Esophagus muscularis mucosa (tissue), 4 donors: ENCODE data around the gene METTL16. TPM values are rescaled to one million over a fixed set of nuclear protein-coding genes. Genes with fewer than 3 reads are reported as not detected.
"Not testable (repeated sequence)": the region's sequence is repeated elsewhere in the genome, so short reads cannot be mapped to it uniquely, and the experiment has no call there.

Experiments
- DNase-seq: peaks from one replicate; pipeline ENCODE4 v3.0.0-alpha.2; 2017; ENCODE audit errors: extremely low spot score
- H3K27ac ChIP-seq, 4 donors: fragments of 200-600 bp; sonication (generic); replicated peaks in 1 of 4; 1 replicate in 3 of 4; 2 replicates in 1 of 4; pipeline ENCODE4 v1.5.1; 2016 to 2019; ENCODE audit warnings: mild to moderate bottlenecking in 1 of 4
- H3K27me3 ChIP-seq, 4 donors: fragments of 200-600 bp; sonication (generic); one replicate each; pipeline versions ENCODE4 v1.5.1 to v1.6.0; 2016 to 2019
- H3K36me3 ChIP-seq, 4 donors: fragments of 200-600 bp; sonication (generic); one replicate each; pipeline ENCODE4 v1.5.1; 2016 to 2019
- H3K4me1 ChIP-seq, 4 donors: fragments of 200-600 bp; sonication (generic); one replicate each; pipeline ENCODE4 v1.5.1; 2016 to 2019
- H3K4me3 ChIP-seq, 4 donors: fragments of 200-600 bp; sonication (generic); 1 replicate in 2 of 4; 2 replicates in 2 of 4; pipeline ENCODE4 v1.5.1; 2016 to 2019; ENCODE audit warnings: mild to moderate bottlenecking in 4 of 4, moderate library complexity in 1 of 4
- H3K9me3 ChIP-seq, 4 donors: fragments of 200-600 bp; sonication (generic); 1 replicate in 3 of 4; 2 replicates in 1 of 4; pipeline ENCODE4 v1.5.1; 2016 to 2019
- CTCF ChIP-seq, 3 experiments: fragments of 200-600 bp in 2 of 3; fragments of 450-650 bp in 1 of 3; sonication (generic) in 2 of 3; IDR thresholded peaks; one replicate each; pipeline ENCODE4 v1.5.1; 2017 to 2019; ENCODE audit warnings: antibody characterized with exemption in 3 of 3, mild to moderate bottlenecking in 2 of 3, moderate library complexity in 1 of 3
- EP300 ChIP-seq: sonication (generic); formaldehyde crosslinking; IDR thresholded peaks from one replicate; pipeline ENCODE4 v1.6.1; 2017; ENCODE audit warnings: antibody characterized with exemption
- POLR2A ChIP-seq: fragments of 450-650 bp; IDR thresholded peaks from one replicate; pipeline ENCODE4 v1.6.1; 2017; ENCODE audit warnings: antibody characterized with exemption, moderate library complexity, mild to moderate bottlenecking, low read depth
- POLR2AphosphoS5 ChIP-seq, 2 donors: sonication (generic); formaldehyde crosslinking; IDR thresholded peaks; one replicate each; pipeline ENCODE4 v1.6.1; 2017; ENCODE audit warnings: antibody characterized with exemption in 2 of 2
- WGBS: methylation state at CpG from one replicate; pipeline ENCODE4 v1.1.5; 2018; 5-methylcytosine and 5-hydroxymethylcytosine counted together
- intact Hi-C: fragments of 100-400 bp; cut with DNase I; formaldehyde crosslinking; loops from one replicate; pipeline ENCODE4 v1.15.1; 2023
- total RNA-seq, 4 donors: library from RNA; depleted of rRNA; stranded (reverse); fragments of >200 nt; gene quantifications; one replicate each; pipeline versions ENCODE4 v1.1.0 to v1.2.1, GENCODE V29; 2016

The METTL16 gene
- total RNA-seq, 4 donors from 2014 or later: 18.9 to 28.8 (median 24.5) TPM

- H3K36me3 ChIP-seq: peaks cover 12 to 40% (median 36%) of the 10 kb centered on the region in 4 donors
- H3K9me3 ChIP-seq: no peaks in the 10 kb centered on the region
- H3K4me1 ChIP-seq: no peaks in the 10 kb centered on the region
- H3K27me3 ChIP-seq: no peaks in the 10 kb centered on the region
- no peak overlapping the region for H3K4me3 ChIP-seq
- 44% methylated on average over 3 of the region's 3 CpGs for WGBS
- DNase-seq: no peak
- TF ChIP-seq POLR2A: no peak
- TF ChIP-seq CTCF (IDR thresholded peaks at IDR 0.05): no peak
- no peak for TF ChIP-seq POLR2AphosphoS5 (IDR thresholded peaks at IDR 0.05)
- no peak for TF ChIP-seq EP300
- H3K27ac ChIP-seq: no peak overlapping the region
- intact Hi-C loops: no loop called here
Observed at GRCh38 chr17:2442166-2442565, 69.5 kb downstream of the METTL16 start.

DNA sequence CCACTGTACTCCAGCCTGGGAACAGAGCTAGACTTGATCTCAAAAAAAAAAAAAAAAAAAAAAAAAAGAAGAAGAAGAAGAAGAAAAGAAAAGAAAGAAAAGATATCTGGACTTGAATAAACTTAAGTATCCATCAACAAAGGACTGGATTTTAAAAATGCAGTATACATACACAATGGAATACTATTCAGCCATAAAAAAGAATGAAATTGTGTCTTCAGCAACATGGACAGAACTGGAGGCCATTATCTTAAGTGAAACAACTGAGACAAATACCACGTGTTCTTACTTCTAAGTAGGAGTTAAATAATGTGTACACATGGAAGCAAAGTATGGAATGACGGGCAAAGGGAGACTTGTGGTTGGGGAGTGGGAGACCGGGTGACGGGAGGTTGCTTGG, 70.8 kb downstream of the METTL16 start:
- TF ChIP-seq CTCF (IDR thresholded peaks at IDR 0.05) (no peak), POLR2AphosphoS5 (IDR thresholded peaks at IDR 0.05) (no peak), POLR2A (no peak)

DNA sequence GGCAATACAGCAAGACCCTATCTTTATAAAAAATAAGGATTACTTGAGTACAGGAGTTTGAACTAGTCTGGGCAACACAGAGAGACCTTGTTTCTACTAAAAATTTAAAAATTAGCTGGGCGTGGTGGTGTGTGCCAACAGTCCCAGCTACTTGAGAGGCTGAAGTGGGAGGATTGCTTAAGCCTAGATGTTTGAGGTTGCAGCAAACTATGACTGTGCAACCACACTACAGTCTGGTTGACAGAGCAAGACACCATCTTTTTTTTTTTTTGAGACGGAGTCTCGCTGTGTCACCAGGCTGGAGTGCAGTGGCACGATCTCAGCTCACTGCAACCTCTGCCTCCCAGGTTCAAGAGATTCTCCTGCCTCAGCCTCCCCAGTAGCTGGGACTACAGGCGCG, 71.7 kb downstream of the METTL16 start:
- WGBS: 96% methylated on average over 6 of the region's 6 CpGs

More for the DNA sequence above, 70.8 kb downstream of the METTL16 start:
- H3K4me3 ChIP-seq: no peak overlapping the region
- peaks cover 20 to 53% (median 49%) of the 10 kb centered on the region in 4 donors for H3K36me3 ChIP-seq
- H3K4me1 ChIP-seq: no peaks in the 10 kb centered on the region
- H3K9me3 ChIP-seq: no peaks in the 10 kb centered on the region
- no peak overlapping the region for H3K27ac ChIP-seq
- intact Hi-C loops: no loop called here
- 97% methylated on average over 4 of the region's 4 CpGs for WGBS
- H3K27me3 ChIP-seq: no peaks in the 10 kb centered on the region
- no peak for DNase-seq

GRCh38 chr17:2438823-2439222, 72.9 kb downstream of the METTL16 start:
- WGBS: 84% methylated on average over 6 of the region's 6 CpGs
- Histone ChIP-seq H3K36me3 (peaks cover 23 to 72% (median 53%) of the 10 kb centered on the region in 4 donors), H3K4me1 (no peaks in the 10 kb centered on the region), H3K27ac (no peak overlapping the region), H3K9me3 (no peaks in the 10 kb centered on the region), H3K4me3 (no peak overlapping the region), H3K27me3 (no peaks in the 10 kb centered on the region)
- no peak for DNase-seq
- TF ChIP-seq POLR2A: no peak
- TF ChIP-seq EP300: no peak
- intact Hi-C loops: no loop called here

More for the DNA sequence above, 71.7 kb downstream of the METTL16 start:
- H3K4me3 ChIP-seq, intact Hi-C loops, H3K9me3 ChIP-seq, H3K4me1 ChIP-seq, H3K27me3 ChIP-seq, DNase-seq, H3K27ac ChIP-seq: not testable (repeated sequence)
- peaks cover 23 to 61% (median 53%) of the 10 kb centered on the region in 4 donors for H3K36me3 ChIP-seq

DNA sequence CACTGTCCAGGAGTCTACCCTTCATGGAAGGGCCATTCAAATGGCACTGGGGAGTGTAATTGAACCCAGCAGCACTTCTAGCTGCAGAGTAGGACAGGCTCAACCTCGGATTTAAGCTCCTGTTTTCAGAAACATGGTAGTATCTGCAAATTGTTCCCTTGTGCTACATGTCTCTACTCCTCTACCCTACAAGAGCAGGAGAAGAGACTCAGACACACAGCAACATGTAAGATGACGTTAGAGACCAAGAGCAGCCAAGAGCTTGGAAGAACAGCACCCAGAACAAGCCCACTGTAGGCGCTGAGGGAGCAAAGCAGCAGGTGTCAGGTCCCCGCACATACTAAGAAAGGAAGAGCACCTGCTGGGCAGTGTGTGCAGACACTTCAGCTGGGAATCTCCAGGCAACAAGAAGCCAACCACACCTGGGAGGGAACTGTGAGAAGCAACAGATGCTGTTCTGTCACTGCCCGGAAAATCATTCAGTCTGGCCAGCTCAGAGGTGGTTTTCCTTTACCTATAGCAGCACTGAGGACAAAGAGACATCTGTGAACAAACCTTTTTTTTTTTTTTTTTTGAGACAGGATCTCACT, 75.3 kb downstream of the METTL16 start:
- no peaks in the 10 kb centered on the region for H3K9me3 ChIP-seq
- H3K27me3 ChIP-seq: no peaks in the 10 kb centered on the region
- DNase-seq: no peak
- intact Hi-C loops: no loop called here
- no peak overlapping the region for H3K4me3 ChIP-seq
- 86% methylated on average over 5 of the region's 5 CpGs for WGBS
- TF ChIP-seq POLR2AphosphoS5 (IDR thresholded peaks at IDR 0.05) (no peak), POLR2A (no peak), CTCF (IDR thresholded peaks at IDR 0.05) (no peak), EP300 (no peak)
- H3K4me1 ChIP-seq: no peaks in the 10 kb centered on the region
- H3K36me3 ChIP-seq: peaks cover 29 to 89% (median 68%) of the 10 kb centered on the region in 4 donors
- no peak overlapping the region for H3K27ac ChIP-seq

DNA sequence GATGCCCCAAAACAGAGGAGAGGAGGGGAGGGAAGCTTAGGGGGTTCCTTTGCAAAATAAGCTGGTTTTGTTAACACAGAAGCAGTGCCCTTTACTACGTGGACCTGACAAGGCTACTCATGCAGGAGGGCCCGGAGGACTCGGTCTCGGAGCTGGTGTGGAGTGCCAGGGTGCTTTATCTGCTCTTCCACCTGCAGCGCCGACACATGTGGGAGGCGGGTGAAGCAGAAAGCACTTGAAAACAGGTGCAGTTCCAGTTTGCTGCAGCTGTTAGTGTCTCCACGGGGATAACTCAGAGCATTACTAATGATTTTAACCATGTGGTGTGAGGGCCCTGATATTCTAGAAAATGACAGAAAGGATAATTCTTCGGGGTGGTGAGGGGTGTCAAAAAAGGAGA, 75.8 kb downstream of the METTL16 start:
- WGBS: 78% methylated on average over 9 of the region's 9 CpGs
- H3K36me3 ChIP-seq: peaks cover 29 to 84% (median 63%) of the 10 kb centered on the region in 4 donors
- intact Hi-C loops: no loop called here
- no peaks in the 10 kb centered on the region for H3K9me3 ChIP-seq
- H3K4me3 ChIP-seq: no peak overlapping the region
- H3K27me3 ChIP-seq: no peaks in the 10 kb centered on the region
- TF ChIP-seq POLR2AphosphoS5 (IDR thresholded peaks at IDR 0.05) (no peak), CTCF (IDR thresholded peaks at IDR 0.05) (no peak), EP300 (no peak), POLR2A (no peak)
- no peaks in the 10 kb centered on the region for H3K4me1 ChIP-seq
- no peak for DNase-seq
- H3K27ac ChIP-seq: no peak overlapping the region
